ENCODE data around the gene E2F2. TPM values are rescaled to one million over a fixed set of nuclear protein-coding genes. Genes with fewer than 3 reads are reported as not detected.
"Not testable (repeated sequence)": the region's sequence is repeated elsewhere in the genome, so short reads cannot be mapped to it uniquely, and the experiment has no call there.

Gene E2F2
- polyA plus RNA-seq, 3 donors from 2014 or later, result 0.28 to 1.3 (median 1.2) TPM

- H3K9me3 Mint-ChIP-seq, result no peaks in the 10 kb centered on the region
- DNase-seq, result no peak
- no peaks in the 10 kb centered on the region for H3K4me1 Mint-ChIP-seq
- H3K4me3 Mint-ChIP-seq, result no peak overlapping the region
- no peak overlapping the region for H3K27ac Mint-ChIP-seq
- H3K27me3 Mint-ChIP-seq (ENCODE audit: low read depth in 3 of 3), result peaks cover 0 to 3% (median 0%) of the 10 kb centered on the region in 3 donors
- H3K36me3 Mint-ChIP-seq, result no peaks in the 10 kb centered on the region
Observed at GRCh38 chr1:23546897-23547584, 16.0 kb upstream of the E2F2 start.

- Mint-ChIP-seq H3K9me3 (no peaks in the 10 kb centered on the region), H3K36me3 (no peaks in the 10 kb centered on the region), H3K27ac (no peak overlapping the region), H3K4me1 (no peaks in the 10 kb centered on the region), H3K4me3 (no peak overlapping the region), H3K27me3 (ENCODE audit: low read depth in 3 of 3) (peaks cover 0 to 3% (median 3%) of the 10 kb centered on the region in 3 donors)
- DNase-seq, result no peak
Observed at GRCh38 chr1:23545851-23546250, 14.8 kb upstream of the E2F2 start.

DNA sequence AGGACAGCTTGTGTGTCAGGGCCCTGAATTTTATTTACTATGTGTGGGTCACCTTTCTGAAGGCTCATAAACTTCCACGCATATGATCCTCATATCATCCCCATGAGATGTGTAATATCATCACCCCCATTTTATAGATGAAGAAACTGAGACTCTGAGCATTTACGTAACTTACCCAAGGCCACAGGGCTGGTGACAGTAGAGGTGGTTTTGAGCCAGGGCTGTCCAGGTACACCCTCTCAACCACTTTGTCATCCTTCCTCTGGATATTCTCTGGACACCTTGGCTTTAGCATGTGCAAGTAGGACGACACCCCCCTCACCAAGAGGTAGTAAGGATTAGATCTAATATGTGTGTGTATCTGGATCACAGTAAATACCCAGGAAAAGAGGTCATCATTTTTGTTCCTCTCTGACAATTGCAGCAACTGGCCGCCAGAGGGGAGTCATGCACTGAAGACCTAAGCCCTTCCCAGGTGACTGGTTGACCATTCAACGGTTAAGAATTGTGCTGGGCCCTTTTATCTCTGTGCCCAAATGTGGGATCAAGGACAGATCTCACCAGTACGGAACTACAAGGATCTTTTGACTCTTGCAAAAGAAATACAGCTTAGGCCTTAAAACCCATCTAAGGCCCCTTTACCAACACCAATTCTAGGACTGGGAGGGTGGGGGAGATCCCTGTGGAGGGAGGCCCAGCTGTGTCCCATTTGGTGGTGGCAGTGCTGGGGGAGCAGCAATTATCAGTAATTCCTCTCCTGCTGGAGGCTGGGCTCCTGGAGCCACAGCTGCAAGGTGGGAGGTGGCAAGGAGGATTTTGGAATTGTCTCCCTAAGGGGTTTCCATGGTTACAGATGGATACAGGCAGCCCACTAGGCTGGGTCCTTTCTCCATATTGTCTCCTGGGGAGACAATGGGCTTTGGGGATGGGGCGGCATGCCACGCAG is 13.7 kb upstream of the E2F2 start:
- Mint-ChIP-seq H3K4me1 (peaks cover 3 to 5% of the 10 kb centered on the region in 2 donors), H3K27ac (no peak overlapping the region), H3K4me3 (no peak overlapping the region), H3K27me3 (ENCODE audit: low read depth in 3 of 3) (peaks cover under 1 to 3% (median 3%) of the 10 kb centered on the region in 3 donors), H3K9me3 (no peaks in the 10 kb centered on the region), H3K36me3 (no peaks in the 10 kb centered on the region)
- peak; percentile 58 to 65 (median 61) for DNase-seq

- Mint-ChIP-seq H3K9me3 (no peaks in the 10 kb centered on the region), H3K36me3 (no peaks in the 10 kb centered on the region), H3K4me1 (peaks cover 6 to 8% of the 10 kb centered on the region in 2 donors), H3K4me3 (no peak overlapping the region), H3K27ac (no peak overlapping the region), H3K27me3 (ENCODE audit: low read depth in 3 of 3) (peaks cover 2 to 5% (median 3%) of the 10 kb centered on the region in 3 donors)
- no peak for DNase-seq
Observed at GRCh38 chr1:23543707-23544443, 12.8 kb upstream of the E2F2 start.

DNA sequence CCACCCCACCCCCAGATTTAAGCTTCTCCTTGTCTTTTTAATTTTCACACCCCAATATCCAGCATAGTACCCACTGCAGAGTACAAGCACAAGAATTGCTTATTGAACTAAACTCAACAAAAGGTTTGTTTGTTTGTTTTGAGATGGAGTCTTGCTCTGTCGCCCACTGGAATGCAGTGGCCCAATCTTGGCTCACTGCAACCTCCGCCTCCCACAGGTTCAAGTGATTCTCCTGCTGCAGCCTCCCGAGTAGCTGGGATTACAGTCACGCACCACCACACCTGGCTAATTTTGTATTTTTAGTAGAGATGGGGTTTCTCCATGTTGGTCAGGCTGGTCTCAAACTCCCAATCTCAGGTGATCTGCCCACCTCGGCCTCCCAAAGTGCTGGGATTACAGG is 11.9 kb upstream of the E2F2 start:
- not testable (repeated sequence) for H3K4me3 Mint-ChIP-seq; DNase-seq; H3K27ac Mint-ChIP-seq; H3K36me3 Mint-ChIP-seq; H3K9me3 Mint-ChIP-seq; H3K27me3 Mint-ChIP-seq (ENCODE audit: low read depth in 3 of 3); H3K4me1 Mint-ChIP-seq

GRCh38 chr1:23539698-23540266 is 8.7 kb upstream of the E2F2 start:
- peaks cover 3 to 4% (median 3%) of the 10 kb centered on the region in 3 donors for H3K27me3 Mint-ChIP-seq (ENCODE audit: low read depth in 3 of 3)
- no peaks in the 10 kb centered on the region for H3K36me3 Mint-ChIP-seq
- peak; percentile 81 to 87 (median 84) for DNase-seq
- H3K9me3 Mint-ChIP-seq, result no peaks in the 10 kb centered on the region
- H3K4me1 Mint-ChIP-seq, result peaks cover 6 to 8% of the 10 kb centered on the region in 2 donors
- H3K27ac Mint-ChIP-seq, result peak overlapping the region in 5 of 6 donors; percentile 17 to 72 (median 55)
- H3K4me3 Mint-ChIP-seq, result peak overlapping the region in 4 of 5 donors; percentile 18 to 64 (median 36)

GRCh38 chr1:23537296-23537973 is 6.4 kb upstream of the E2F2 start:
- peaks cover 18 to 22% of the 10 kb centered on the region in 2 donors for H3K4me1 Mint-ChIP-seq
- H3K27ac Mint-ChIP-seq, result no peak overlapping the region
- H3K4me3 Mint-ChIP-seq, result no peak overlapping the region
- H3K27me3 Mint-ChIP-seq (ENCODE audit: low read depth in 3 of 3), result peaks cover 2 to 4% (median 3%) of the 10 kb centered on the region in 3 donors
- no peak for DNase-seq
- no peaks in the 10 kb centered on the region for H3K36me3 Mint-ChIP-seq
- no peaks in the 10 kb centered on the region for H3K9me3 Mint-ChIP-seq

DNA sequence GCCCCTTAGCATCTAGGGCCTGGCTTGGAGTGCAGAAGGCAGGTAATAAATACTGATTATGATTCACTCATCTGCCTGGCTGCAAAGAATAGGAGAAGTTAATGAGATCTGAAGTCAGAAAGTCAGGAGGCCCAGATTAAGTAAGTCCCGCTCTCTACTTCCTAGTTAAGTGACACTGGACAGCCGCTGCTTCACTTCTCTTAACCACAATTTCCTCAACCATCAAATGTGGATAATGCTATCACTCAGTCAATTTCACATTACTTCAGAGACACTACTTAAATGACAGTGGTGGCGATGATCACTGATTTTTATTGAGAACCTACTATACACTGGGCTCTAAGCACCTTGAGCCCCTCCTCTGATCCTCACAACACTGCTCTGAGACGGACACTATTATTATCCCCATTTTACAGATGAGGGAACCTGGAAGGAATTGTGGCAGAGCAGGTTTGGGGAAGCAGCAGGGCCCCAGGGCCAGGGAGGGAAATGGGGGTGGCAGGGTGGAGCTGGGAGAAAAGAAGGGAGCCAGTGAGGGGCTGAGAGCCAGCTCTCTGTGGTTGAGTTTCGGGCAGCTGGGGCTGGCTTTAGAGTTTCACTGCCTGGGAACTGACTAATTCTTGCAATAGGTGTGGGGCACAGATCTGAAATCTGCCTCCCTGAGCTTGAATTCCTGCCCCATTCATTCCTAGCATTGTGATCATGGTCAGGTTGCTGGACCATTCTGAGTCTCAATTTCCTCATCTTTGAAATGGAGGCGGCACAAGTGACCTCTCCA is 2.4 kb upstream of the E2F2 start:
- Mint-ChIP-seq H3K27ac (peak overlapping the region in 5 of 6 donors; percentile 8 to 84 (median 37)), H3K27me3 (ENCODE audit: low read depth in 3 of 3) (peaks cover 2% of the 10 kb centered on the region in 3 donors), H3K4me3 (peak overlapping the region in 3 of 5 donors; percentile 14 to 60 (median 54)), H3K4me1 (peaks cover 44 to 50% of the 10 kb centered on the region in 2 donors), H3K9me3 (no peaks in the 10 kb centered on the region), H3K36me3 (no peaks in the 10 kb centered on the region)
- no peak for DNase-seq

- DNase-seq, result no peak
- Mint-ChIP-seq H3K27ac (peak overlapping the region; percentile 21 to 90 (median 83)), H3K9me3 (no peaks in the 10 kb centered on the region), H3K27me3 (ENCODE audit: low read depth in 3 of 3) (peaks cover 2 to 4% (median 2%) of the 10 kb centered on the region in 3 donors), H3K4me1 (peaks cover 62 to 68% of the 10 kb centered on the region in 2 donors), H3K36me3 (no peaks in the 10 kb centered on the region), H3K4me3 (peak overlapping the region; percentile 91 to 98 (median 93))
Observed at GRCh38 chr1:23531562-23532094, 595 bp upstream of the E2F2 start.

- H3K9me3 Mint-ChIP-seq, result no peaks in the 10 kb centered on the region
- DNase-seq, result no peak
- peak overlapping the region in 2 of 6 donors; percentile 5 to 40 for H3K27ac Mint-ChIP-seq
- H3K4me3 Mint-ChIP-seq, result peak overlapping the region; percentile 48 to 85 (median 73)
- peaks cover 2 to 4% (median 4%) of the 10 kb centered on the region in 3 donors for H3K27me3 Mint-ChIP-seq (ENCODE audit: low read depth in 3 of 3)
- H3K36me3 Mint-ChIP-seq, result no peaks in the 10 kb centered on the region
- peaks cover 76 to 82% of the 10 kb centered on the region in 2 donors for H3K4me1 Mint-ChIP-seq
Observed at GRCh38 chr1:23530087-23530746, 816 bp downstream of the E2F2 start.

DNA sequence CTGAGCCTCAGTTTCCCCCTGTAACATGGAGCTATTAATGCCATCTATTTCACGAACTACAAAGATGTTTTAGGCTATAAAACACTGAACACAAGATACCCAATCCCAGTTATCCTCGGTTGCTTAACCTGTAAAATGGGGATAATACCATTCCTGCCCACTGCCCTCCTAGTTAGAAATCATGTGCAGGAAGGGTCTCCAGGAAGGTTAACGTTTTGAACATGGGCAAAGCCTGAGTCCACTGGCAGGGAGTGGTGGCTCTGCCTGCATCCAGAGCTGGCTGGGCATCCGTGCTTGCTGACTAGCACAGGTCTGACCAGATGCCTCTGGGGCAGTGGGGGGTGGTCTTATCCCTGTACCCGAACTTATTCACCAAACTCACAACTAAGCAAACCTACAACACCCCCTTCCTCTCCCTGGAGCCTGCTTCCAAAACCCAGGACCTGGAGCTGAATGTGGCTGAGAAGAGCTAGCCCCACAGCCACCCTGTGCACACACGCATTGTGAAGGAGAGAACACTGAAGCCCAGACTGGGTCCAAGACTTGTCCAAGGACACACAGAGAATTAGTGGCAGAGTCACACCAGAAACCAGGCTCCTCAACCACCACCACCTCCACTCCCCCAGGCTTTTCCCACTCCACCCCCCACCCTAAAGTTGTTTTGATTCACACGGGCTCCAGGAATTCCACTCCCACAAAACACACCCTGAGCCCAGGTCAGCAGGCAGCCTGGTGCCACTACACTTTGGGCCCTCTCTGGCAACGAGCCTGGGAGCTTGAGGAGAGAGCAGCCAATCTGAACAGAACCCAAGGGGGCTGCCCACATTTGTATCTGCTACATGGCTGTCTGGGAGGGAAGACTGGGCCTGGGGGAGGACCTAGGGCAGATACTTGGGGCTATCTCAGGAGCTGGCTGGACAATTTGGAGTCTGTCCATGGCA is 1.6 kb downstream of the E2F2 start:
- DNase-seq, result no peak
- peak overlapping the region; percentile 76 to 86 (median 80) for H3K27ac Mint-ChIP-seq
- peaks cover 84 to 90% of the 10 kb centered on the region in 2 donors for H3K4me1 Mint-ChIP-seq
- H3K4me3 Mint-ChIP-seq, result peak overlapping the region; percentile 69 to 85 (median 73)
- H3K36me3 Mint-ChIP-seq, result no peaks in the 10 kb centered on the region
- no peaks in the 10 kb centered on the region for H3K9me3 Mint-ChIP-seq
- peaks cover 2 to 5% (median 4%) of the 10 kb centered on the region in 3 donors for H3K27me3 Mint-ChIP-seq (ENCODE audit: low read depth in 3 of 3)
